HG03575 (cell line): ENCODE measurements around the gene GLIPR1L1.

ENCODE experiments used
- ATAC-seq: cut with Tn5 transposase; IDR thresholded peaks from one replicate; pipeline ENCODE4 v1.9.1; 2021; ENCODE audit not compliant: unreplicated experiment, insufficient number of reproducible peaks, low FRiP score; ENCODE audit errors: extremely low read depth

GLIPR1L1 gene

GRCh38 chr12:75334384-75335030 is at the start of gene GLIPR1L1:
Gene GLIPR1L1, plus strand, starts transcription at chr12:75334670. Its CDS starts 59 bp downstream, at chr12:75334729.
- ATAC-seq: peak; percentile 67

- no peak for ATAC-seq
These were observed 45.6 kb upstream of the GLIPR1L1 start for GRCh38 chr12:75288860-75289259.

- ATAC-seq: no peak
These were observed 44.7 kb upstream of the GLIPR1L1 start for GRCh38 chr12:75289753-75290152.

- no peak for ATAC-seq
These were observed 43.5 kb upstream of the GLIPR1L1 start for GRCh38 chr12:75291014-75291413.

GRCh38 chr12:75294336-75294735 is 40.1 kb upstream of the GLIPR1L1 start:
- no peak for ATAC-seq

GRCh38 chr12:75294797-75295196 is 39.7 kb upstream of the GLIPR1L1 start:
- no peak for ATAC-seq

GRCh38 chr12:75302225-75302624 is 32.2 kb upstream of the GLIPR1L1 start:
- ATAC-seq: no peak

- no peak for ATAC-seq
These were observed 31.7 kb upstream of the GLIPR1L1 start for GRCh38 chr12:75302781-75303180.

GRCh38 chr12:75305412-75306332 is 28.8 kb upstream of the GLIPR1L1 start:
- no peak for ATAC-seq

- no peak for ATAC-seq
These were observed 26.2 kb upstream of the GLIPR1L1 start for GRCh38 chr12:75308279-75308678.

GRCh38 chr12:75311369-75311768 is 23.1 kb upstream of the GLIPR1L1 start:
- no peak for ATAC-seq

GRCh38 chr12:75315518-75315917 is 19.0 kb upstream of the GLIPR1L1 start:
- ATAC-seq: no peak

GRCh38 chr12:75317784-75318183 is 16.7 kb upstream of the GLIPR1L1 start:
- ATAC-seq: no peak

- ATAC-seq: no peak
These were observed 12.0 kb upstream of the GLIPR1L1 start for GRCh38 chr12:75322464-75322863.

- ATAC-seq: no peak
These were observed 10.8 kb upstream of the GLIPR1L1 start for GRCh38 chr12:75323663-75324062.

GRCh38 chr12:75327642-75328041 is 6.8 kb upstream of the GLIPR1L1 start:
- no peak for ATAC-seq

- ATAC-seq: peak; percentile 48
These were observed 4.3 kb upstream of the GLIPR1L1 start, which contains the start of gene CAPS2 for GRCh38 chr12:75329918-75330826. Gene CAPS2, minus strand, starts transcription at chr12:75330324. Its CDS starts 3,826 bp downstream, at chr12:75326498.

GRCh38 chr12:75337905-75338304 is 3.4 kb downstream of the GLIPR1L1 start:
- no peak for ATAC-seq

- no peak for ATAC-seq
These were observed 7.4 kb downstream of the GLIPR1L1 start for GRCh38 chr12:75341873-75342272.
